CD4-positive, alpha-beta T cell (primary cell): Measurements from ENCODE around the gene EPM2A. TPM values are rescaled to one million over a fixed set of nuclear protein-coding genes. Genes with fewer than 3 reads are reported as not detected.
A peak's percentile ranks its signal among the peaks of the same experiment; 100 is the strongest.

Source experiments
- ATAC-seq: fragments of 200-7000 bp; cut with Tn5 transposase; one replicate; pipeline ENCODE4 v1.10.0; 2022; ENCODE audit warnings: mild to moderate bottlenecking; ENCODE audit not compliant: poor library complexity
- CTCF ChIA-PET: fragments of 350-600 bp; sonication (Branson Sonifier 250); formaldehyde crosslinking; loops from one replicate; lab custom pipeline; 2021; ENCODE audit warnings: antibody characterized with exemption, inconsistent platforms; lab: Charles Lee
- POLR2A ChIA-PET: fragments of 350-600 bp; sonication (Branson Sonifier 250); formaldehyde crosslinking; loops from one replicate; lab custom pipeline; 2021; ENCODE audit warnings: antibody characterized with exemption, inconsistent platforms; lab: Charles Lee
- DNase-seq, 14 experiments: peaks; one replicate each; pipeline ENCODE4 v3.0.0-alpha.2; 2013 to 2020; ENCODE audit warnings: mixed read lengths in 2 of 14
- H3K27ac ChIP-seq, 2 donors: one replicate each; pipeline versions ENCODE4 v1.5.1 to v1.7.0; 2013; ENCODE audit warnings: low read length in 2 of 2, low read depth in 1 of 2, mild to moderate bottlenecking in 1 of 2
- H3K27me3 ChIP-seq, 2 experiments: 1 replicate in 1 of 2; 2 replicates in 1 of 2; pipeline versions ENCODE4 v1.6.1 to v1.7.0; 2013; ENCODE audit warnings: low read length in 2 of 2, control low read depth in 1 of 2, mild to moderate bottlenecking in 1 of 2, moderate library complexity in 1 of 2; ENCODE audit not compliant: insufficient read depth in 2 of 2, control insufficient read depth in 1 of 2
- H3K36me3 ChIP-seq: one replicate; pipeline ENCODE4 v1.6.1; 2013; ENCODE audit warnings: low read length, control low read depth; ENCODE audit not compliant: insufficient read depth
- H3K4me1 ChIP-seq: one replicate; pipeline ENCODE4 v1.6.1; 2013; ENCODE audit warnings: low read length, control low read depth; ENCODE audit not compliant: insufficient read depth
- H3K4me3 ChIP-seq: one replicate; pipeline ENCODE4 v1.5.1; 2013; ENCODE audit warnings: mild to moderate bottlenecking, low read length, moderate library complexity
- H3K9me3 ChIP-seq, 2 experiments: 1 replicate in 1 of 2; 2 replicates in 1 of 2; pipeline versions ENCODE4 v1.6.1 to v1.7.0; 2013; ENCODE audit warnings: low read length in 2 of 2, mild to moderate bottlenecking in 2 of 2, control low read depth in 1 of 2, moderate library complexity in 1 of 2; ENCODE audit not compliant: control insufficient read depth in 1 of 2, insufficient read depth in 1 of 2
- H3K27ac Mint-ChIP-seq: one replicate; pipeline ENCODE4 v1.8.0; 2020; ENCODE audit warnings: mixed read lengths
- H3K27me3 Mint-ChIP-seq: one replicate; pipeline ENCODE4 v1.8.0; 2021; ENCODE audit warnings: mixed read lengths
- H3K36me3 Mint-ChIP-seq: one replicate; pipeline ENCODE4 v1.8.0; 2021; ENCODE audit warnings: low read depth, mixed read lengths
- H3K4me1 Mint-ChIP-seq: one replicate; pipeline ENCODE4 v1.8.0; 2021; ENCODE audit warnings: low read depth, mixed read lengths
- H3K4me3 Mint-ChIP-seq: one replicate; pipeline ENCODE4 v1.8.0; 2020; ENCODE audit warnings: mild to moderate bottlenecking, mixed read lengths
- H3K9me3 Mint-ChIP-seq: one replicate; pipeline ENCODE4 v1.8.0; 2020; ENCODE audit warnings: mixed read lengths
- CTCF ChIP-seq: fragments of 200-600 bp; IDR thresholded peaks from one replicate; pipeline ENCODE4 v1.8.0; 2022; ENCODE audit warnings: antibody characterized with exemption, mild to moderate bottlenecking
- intact Hi-C, 2 experiments: fragments of 100-400 bp; cut with DNase I in 1 of 2; cut with micrococcal nuclease in 1 of 2; formaldehyde crosslinking; loops; one replicate each; pipeline versions ENCODE4 v1.15.1 to v1.9.0; 2023 to 2025; cut with DNase I, micrococcal nuclease
- total RNA-seq, 174 experiments: library from RNA in 2 of 174; stranded (reverse) in 2 of 174; gene quantifications; one replicate each; pipeline ENCODE4 v1.2.3 and lab custom pipeline; 2021 to 2026

EPM2A gene
- total RNA-seq, 2 experiments from 2014 or later: 5.0 to 5.7 TPM

DNA sequence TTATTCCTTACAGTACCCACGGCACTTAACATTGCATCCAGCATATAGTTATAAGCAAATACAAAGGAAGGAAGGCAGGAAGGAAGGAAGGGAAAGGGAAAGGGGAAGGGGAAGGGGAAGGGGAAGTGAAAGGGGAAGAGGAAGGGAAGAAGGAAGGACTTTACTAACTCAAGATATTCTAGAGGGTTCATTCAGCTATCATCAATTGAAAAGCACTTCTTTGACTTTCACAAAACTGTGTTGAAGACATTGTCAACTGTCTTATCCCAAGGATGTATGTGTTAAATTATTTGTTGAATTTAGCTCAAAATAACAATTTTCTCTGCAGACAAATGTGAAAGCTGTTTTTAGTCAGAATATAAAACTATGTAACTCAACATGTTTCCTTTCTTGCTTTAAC lies 87.7 kb downstream of the EPM2A start:
- no peaks in the 10 kb centered on the region for H3K36me3 Mint-ChIP-seq
- no peak overlapping the region for H3K4me3 Mint-ChIP-seq
- Histone ChIP-seq H3K4me3 (no peak overlapping the region), H3K27me3 (no peaks in the 10 kb centered on the region), H3K27ac (no peak overlapping the region), H3K4me1 (no peaks in the 10 kb centered on the region), H3K36me3 (no peaks in the 10 kb centered on the region), H3K9me3 (no peaks in the 10 kb centered on the region)
- intact Hi-C loops: no loop called here
- ChIA-PET POLR2A (no interaction called here), CTCF (no interaction called here)
- no peak for TF ChIP-seq CTCF
- H3K27me3 Mint-ChIP-seq: no peaks in the 10 kb centered on the region
- no peaks in the 10 kb centered on the region for H3K9me3 Mint-ChIP-seq
- H3K27ac Mint-ChIP-seq: no peak overlapping the region
- no peaks in the 10 kb centered on the region for H3K4me1 Mint-ChIP-seq
- ATAC-seq: no peak
- no peak for DNase-seq

- H3K27me3 Mint-ChIP-seq: no peaks in the 10 kb centered on the region
- H3K36me3 Mint-ChIP-seq: no peaks in the 10 kb centered on the region
- Histone ChIP-seq H3K4me1 (no peaks in the 10 kb centered on the region), H3K36me3 (no peaks in the 10 kb centered on the region), H3K4me3 (no peak overlapping the region), H3K27me3 (no peaks in the 10 kb centered on the region), H3K27ac (no peak overlapping the region), H3K9me3 (no peaks in the 10 kb centered on the region)
- no peak overlapping the region for H3K27ac Mint-ChIP-seq
- TF ChIP-seq CTCF: no peak
- no peak for ATAC-seq
- no peaks in the 10 kb centered on the region for H3K4me1 Mint-ChIP-seq
- no peak overlapping the region for H3K4me3 Mint-ChIP-seq
- intact Hi-C loops: no loop called here
- no peaks in the 10 kb centered on the region for H3K9me3 Mint-ChIP-seq
- CTCF ChIA-PET: interaction anchor here (2.9 kb wide), 1 partner anchor 10 kb away, joined by 16 read pairs; no protein-coding TSS in a partner anchor
- no peak for DNase-seq
- POLR2A ChIA-PET: no interaction called here
Observed at GRCh38 chr6:145643760-145644159, 91.6 kb downstream of the EPM2A start.

DNA sequence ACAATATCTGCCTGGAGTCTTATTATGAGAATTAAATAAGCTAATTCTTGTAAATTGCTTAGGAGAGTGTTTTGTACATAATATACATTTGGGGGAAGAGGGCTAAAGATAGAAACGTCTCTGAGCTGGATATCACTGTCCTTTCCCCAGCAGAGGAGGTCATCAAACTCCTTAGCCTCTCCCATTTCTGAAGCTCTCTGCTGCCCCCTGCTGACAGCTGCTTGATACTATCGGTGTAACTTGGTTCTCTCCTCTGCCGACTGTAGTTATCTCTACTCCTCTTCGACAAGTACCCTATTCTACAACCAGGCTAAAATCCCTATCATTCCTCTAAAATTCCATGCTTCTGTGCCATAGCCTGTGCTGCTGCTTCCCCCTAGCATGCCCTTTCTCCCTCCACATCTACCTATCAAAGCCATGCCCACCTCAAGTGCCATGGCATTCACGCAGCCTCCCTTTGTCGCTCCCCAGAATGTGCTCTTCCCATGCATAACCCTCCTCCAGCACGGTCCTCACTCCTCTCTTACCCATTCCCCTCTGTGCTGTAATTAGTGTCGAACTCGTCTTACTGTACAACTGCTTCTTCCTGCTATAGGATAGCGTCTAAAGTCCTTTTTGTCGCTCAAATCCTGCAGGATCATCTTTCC lies 101.2 kb downstream of the EPM2A start:
- peaks cover 3% of the 10 kb centered on the region for H3K4me1 ChIP-seq
- no peaks in the 10 kb centered on the region for H3K36me3 ChIP-seq
- TF ChIP-seq CTCF: peak; percentile 76
- Mint-ChIP-seq H3K9me3 (no peaks in the 10 kb centered on the region), H3K27ac (no peak overlapping the region), H3K27me3 (no peaks in the 10 kb centered on the region), H3K4me1 (peaks cover 5% of the 10 kb centered on the region), H3K36me3 (peaks cover 24% of the 10 kb centered on the region), H3K4me3 (no peak overlapping the region)
- no peak overlapping the region for H3K4me3 ChIP-seq
- DNase-seq (peak; percentile 56 to 84 (median 72)), ATAC-seq (no peak)
- no peak overlapping the region for H3K27ac ChIP-seq
- intact Hi-C loops: loop anchor here (2.0 to 10.0 kb wide), 3 partner anchors 1049 to 1529 kb away; no protein-coding TSS in a partner anchor
- H3K27me3 ChIP-seq: no peaks in the 10 kb centered on the region
- CTCF ChIA-PET: interaction anchor here (0.7 to 2.3 kb wide), 6 partner anchors 10 to 104 kb away, joined by 3 to 16 read pairs (median 5); no protein-coding TSS in a partner anchor
- no peaks in the 10 kb centered on the region for H3K9me3 ChIP-seq
- POLR2A ChIA-PET: no interaction called here
